ENCODE data around the gene NOXO1. TPM values are rescaled to one million over a fixed set of nuclear protein-coding genes. Genes with fewer than 3 reads are reported as not detected.

The NOXO1 gene
- total and polyA plus RNA-seq, 2 experiments from 2014 or later: 2.3 to 6.0 TPM

GRCh38 chr16:2008009-2008526 lies 26.8 kb upstream of the NOXO1 start:
- Histone ChIP-seq H3K27ac (peak overlapping the region; percentile 99), H3K9me3 (ENCODE audit: low read depth) (no peaks in the 10 kb centered on the region), H3K27me3 (no peaks in the 10 kb centered on the region), H3K4me2 (peak overlapping the region; percentile 86), H3K4me1 (ENCODE audit: insufficient read depth) (peaks cover 30% of the 10 kb centered on the region), H4K20me1 (ENCODE audit: insufficient read depth, poor library complexity, severe bottlenecking) (peaks cover 57% of the 10 kb centered on the region), H3K4me3 (peak overlapping the region; percentile 93), H3K9me2 (replicated peaks; ENCODE audit: insufficient read depth) (no peaks in the 10 kb centered on the region), H2AFZ (no peak overlapping the region), H3K36me3 (replicated peaks; ENCODE audit: insufficient read depth, low read depth) (no peaks in the 10 kb centered on the region), H3K79me2 (peaks cover 66% of the 10 kb centered on the region)
- 83% methylated on average over 15 of the region's 15 CpGs for WGBS (ENCODE audit: low lambda C conversion rate, missing lambda C conversion rate)
- TF ChIP-seq CTCF (IDR thresholded peaks at IDR 0.05; ENCODE audit: poor library complexity) (no peak), EZH2 (IDR thresholded peaks at IDR 0.05; ENCODE audit: borderline replicate concordance) (no peak), EZH2phosphoT487 (IDR thresholded peaks at IDR 0.05; ENCODE audit: low read depth, severe bottlenecking, unreplicated experiment) (no peak)
- DNase-seq (ENCODE audit: low spot score): no peak

GRCh38 chr16:2007081-2007836 lies 26.0 kb upstream of the NOXO1 start:
- H3K79me2 ChIP-seq: peaks cover 66% of the 10 kb centered on the region
- H3K4me3 ChIP-seq: no peak overlapping the region
- H2AFZ ChIP-seq: no peak overlapping the region
- peaks cover 30% of the 10 kb centered on the region for H3K4me1 ChIP-seq (ENCODE audit: insufficient read depth)
- H3K27me3 ChIP-seq: no peaks in the 10 kb centered on the region
- H3K9me2 ChIP-seq (replicated peaks; ENCODE audit: insufficient read depth): no peaks in the 10 kb centered on the region
- DNase-seq (ENCODE audit: low spot score): no peak
- no peaks in the 10 kb centered on the region for H3K36me3 ChIP-seq (replicated peaks; ENCODE audit: insufficient read depth, low read depth)
- WGBS (ENCODE audit: low lambda C conversion rate, missing lambda C conversion rate): 90% methylated on average over 12 of the region's 16 CpGs
- H4K20me1 ChIP-seq (ENCODE audit: insufficient read depth, poor library complexity, severe bottlenecking): peaks cover 61% of the 10 kb centered on the region
- H3K4me2 ChIP-seq: peak overlapping the region; percentile 86
- TF ChIP-seq CTCF (IDR thresholded peaks at IDR 0.05; ENCODE audit: poor library complexity) (no peak), EZH2phosphoT487 (IDR thresholded peaks at IDR 0.05; ENCODE audit: low read depth, severe bottlenecking, unreplicated experiment) (no peak), EZH2 (IDR thresholded peaks at IDR 0.05; ENCODE audit: borderline replicate concordance) (no peak)
- peak overlapping the region; percentile 99 for H3K27ac ChIP-seq
- no peaks in the 10 kb centered on the region for H3K9me3 ChIP-seq (ENCODE audit: low read depth)

GRCh38 chr16:2006317-2006716 lies 25.0 kb upstream of the NOXO1 start:
- WGBS (ENCODE audit: low lambda C conversion rate, missing lambda C conversion rate): 93% methylated on average over 6 of the region's 8 CpGs
- H3K27ac ChIP-seq: no peak overlapping the region

More at GRCh38 chr16:2006317-2006716, 25.0 kb upstream of the NOXO1 start:
- Histone ChIP-seq H4K20me1 (ENCODE audit: insufficient read depth, poor library complexity, severe bottlenecking) (peaks cover 61% of the 10 kb centered on the region), H3K36me3 (replicated peaks; ENCODE audit: insufficient read depth, low read depth) (no peaks in the 10 kb centered on the region), H3K4me1 (ENCODE audit: insufficient read depth) (peaks cover 30% of the 10 kb centered on the region), H2AFZ (no peak overlapping the region), H3K9me3 (ENCODE audit: low read depth) (no peaks in the 10 kb centered on the region), H3K79me2 (peaks cover 66% of the 10 kb centered on the region), H3K9me2 (replicated peaks; ENCODE audit: insufficient read depth) (no peaks in the 10 kb centered on the region), H3K27me3 (no peaks in the 10 kb centered on the region), H3K4me2 (no peak overlapping the region), H3K4me3 (no peak overlapping the region)
- DNase-seq (ENCODE audit: low spot score): no peak
- TF ChIP-seq CTCF (IDR thresholded peaks at IDR 0.05; ENCODE audit: poor library complexity) (no peak), EZH2phosphoT487 (IDR thresholded peaks at IDR 0.05; ENCODE audit: low read depth, severe bottlenecking, unreplicated experiment) (no peak), EZH2 (IDR thresholded peaks at IDR 0.05; ENCODE audit: borderline replicate concordance) (no peak)
